HG02943 (cell line): ENCODE measurements around the gene ZSWIM4.

Experiments
- ATAC-seq: cut with Tn5 transposase; IDR thresholded peaks from one replicate; pipeline ENCODE4 v1.9.1; 2021; ENCODE audit warnings: mild to moderate bottlenecking, low read depth, moderate library complexity; ENCODE audit not compliant: unreplicated experiment

Gene ZSWIM4

GRCh38 chr19:13830741-13831536 is 35.7 kb downstream of the ZSWIM4 start:
- no peak for ATAC-seq

DNA sequence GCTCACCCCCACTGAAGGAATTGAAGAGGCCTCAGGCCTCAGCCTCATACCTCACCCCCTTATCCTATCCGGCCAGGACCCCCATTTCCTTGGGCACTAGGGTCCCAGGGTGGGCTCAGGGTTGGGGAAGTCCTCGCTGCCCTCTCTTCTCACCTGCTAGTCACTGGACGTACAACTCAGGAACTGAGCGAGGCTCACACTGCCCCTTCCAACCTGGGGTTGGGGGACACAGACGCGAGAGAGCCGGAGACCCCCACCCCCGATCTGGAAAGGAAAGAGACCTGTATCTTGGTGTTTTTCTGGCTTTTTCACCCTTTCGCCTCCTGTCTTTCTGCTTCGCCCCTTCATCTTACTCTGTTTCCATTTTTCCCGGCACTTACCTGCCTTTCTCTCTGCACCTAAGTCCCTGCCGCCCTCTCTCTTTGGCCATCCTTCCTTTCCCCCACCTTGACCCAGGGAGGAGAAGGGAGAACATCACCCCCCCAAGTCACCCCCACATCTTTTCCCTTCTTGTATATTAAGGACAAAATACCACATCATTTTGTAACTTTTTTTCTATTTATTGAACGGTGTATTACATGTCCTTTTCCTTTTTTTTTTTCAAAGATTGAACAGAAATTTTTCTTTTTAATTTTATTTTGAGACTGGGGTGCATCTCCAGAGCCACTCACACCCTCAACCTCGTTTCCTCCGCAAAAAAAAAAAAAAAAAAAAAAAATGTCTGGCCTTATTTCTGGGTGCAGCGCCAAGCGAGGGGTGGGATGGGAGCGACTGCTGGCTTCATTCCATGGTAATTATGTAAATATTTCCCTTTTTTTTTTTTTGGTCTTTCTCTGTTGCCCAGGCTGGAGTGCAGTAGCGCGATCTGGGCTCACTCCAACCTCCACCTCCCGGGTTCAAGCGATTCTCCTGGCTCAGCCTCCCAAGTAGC is 36.6 kb downstream of the ZSWIM4 start:
- ATAC-seq = no peak

DNA sequence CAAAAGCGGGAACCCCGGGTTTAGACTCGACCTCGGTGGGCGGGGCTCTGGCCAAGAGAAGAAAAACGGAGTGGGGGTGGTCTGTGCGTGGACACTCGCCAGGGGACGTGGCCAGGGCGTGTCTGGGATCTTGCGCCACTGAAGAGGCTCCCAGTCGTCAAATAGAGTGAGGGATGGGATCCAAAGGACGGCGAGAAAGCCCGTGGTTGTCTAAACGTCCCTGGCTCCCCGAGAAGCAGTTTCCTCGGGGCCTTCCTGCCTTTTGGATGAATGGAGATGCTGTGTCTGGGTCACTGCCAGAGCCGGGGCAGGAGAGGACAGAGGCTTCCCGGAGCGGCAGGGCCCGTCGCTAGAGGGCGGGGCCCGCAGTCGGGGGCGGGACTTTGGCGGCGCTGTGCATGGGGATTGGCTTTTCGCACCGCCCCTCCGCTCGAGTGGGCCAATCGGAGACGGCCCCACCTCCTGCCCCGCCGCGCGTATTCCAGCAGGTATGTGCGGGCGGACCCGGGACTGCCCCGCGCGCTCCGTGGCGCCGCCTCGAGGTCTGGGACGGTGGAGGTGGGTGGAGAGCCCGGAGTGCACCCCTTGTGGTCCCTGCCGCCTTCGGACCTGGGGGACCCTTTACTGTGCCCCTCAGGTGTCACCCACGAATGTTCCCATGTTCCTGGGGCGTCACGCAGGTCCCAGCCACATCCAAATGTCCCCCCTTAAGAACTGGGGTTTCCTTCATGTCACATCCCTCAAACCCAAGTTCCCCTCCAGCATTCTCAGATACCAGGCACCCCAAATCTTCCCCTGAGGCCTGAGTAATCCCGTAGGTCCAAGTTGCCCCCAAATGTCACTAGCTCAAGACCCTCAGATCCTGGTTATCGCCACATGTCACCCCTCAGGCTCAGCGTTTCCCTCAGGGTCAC is 38.3 kb downstream of the ZSWIM4 start:
- peak; percentile 55 for ATAC-seq

DNA sequence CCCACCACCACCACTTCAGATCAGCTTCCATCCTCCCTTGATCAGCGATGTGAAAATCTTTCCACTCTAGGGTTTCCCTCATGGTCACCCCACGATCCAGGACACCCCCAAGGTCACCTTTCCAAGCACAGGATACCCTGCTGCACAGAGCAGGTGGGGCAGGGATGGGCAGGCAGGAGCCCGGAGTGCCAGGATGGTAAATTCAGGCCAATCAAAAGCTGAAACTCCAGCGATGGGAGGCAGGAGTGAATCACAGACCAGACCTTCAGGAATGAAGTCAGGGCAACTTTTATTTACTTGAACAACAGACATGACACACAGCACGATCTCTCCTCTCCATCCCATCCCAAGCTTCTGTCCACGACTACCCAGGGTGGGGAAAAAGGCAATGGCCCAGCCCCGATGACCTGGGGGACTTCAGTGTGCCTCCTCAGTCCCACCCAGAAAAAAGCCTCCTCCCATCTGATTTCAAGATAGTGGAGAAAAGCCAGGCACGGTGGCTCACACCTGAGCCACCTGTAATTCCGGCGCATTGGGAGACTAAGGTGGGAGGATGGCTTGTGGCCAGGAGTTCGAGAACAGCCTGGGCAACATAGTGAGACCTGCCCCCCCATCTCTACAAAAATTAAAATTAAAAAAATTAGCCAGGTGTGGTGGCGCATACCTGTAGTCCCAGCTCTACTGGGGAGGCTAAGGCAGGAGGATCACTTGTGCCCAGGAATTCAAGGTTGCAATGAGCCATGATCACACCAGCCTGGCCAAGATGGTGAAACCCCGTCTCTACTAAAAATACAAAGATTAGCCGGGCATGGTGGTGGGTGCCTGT is 39.2 kb downstream of the ZSWIM4 start:
- ATAC-seq = no peak

DNA sequence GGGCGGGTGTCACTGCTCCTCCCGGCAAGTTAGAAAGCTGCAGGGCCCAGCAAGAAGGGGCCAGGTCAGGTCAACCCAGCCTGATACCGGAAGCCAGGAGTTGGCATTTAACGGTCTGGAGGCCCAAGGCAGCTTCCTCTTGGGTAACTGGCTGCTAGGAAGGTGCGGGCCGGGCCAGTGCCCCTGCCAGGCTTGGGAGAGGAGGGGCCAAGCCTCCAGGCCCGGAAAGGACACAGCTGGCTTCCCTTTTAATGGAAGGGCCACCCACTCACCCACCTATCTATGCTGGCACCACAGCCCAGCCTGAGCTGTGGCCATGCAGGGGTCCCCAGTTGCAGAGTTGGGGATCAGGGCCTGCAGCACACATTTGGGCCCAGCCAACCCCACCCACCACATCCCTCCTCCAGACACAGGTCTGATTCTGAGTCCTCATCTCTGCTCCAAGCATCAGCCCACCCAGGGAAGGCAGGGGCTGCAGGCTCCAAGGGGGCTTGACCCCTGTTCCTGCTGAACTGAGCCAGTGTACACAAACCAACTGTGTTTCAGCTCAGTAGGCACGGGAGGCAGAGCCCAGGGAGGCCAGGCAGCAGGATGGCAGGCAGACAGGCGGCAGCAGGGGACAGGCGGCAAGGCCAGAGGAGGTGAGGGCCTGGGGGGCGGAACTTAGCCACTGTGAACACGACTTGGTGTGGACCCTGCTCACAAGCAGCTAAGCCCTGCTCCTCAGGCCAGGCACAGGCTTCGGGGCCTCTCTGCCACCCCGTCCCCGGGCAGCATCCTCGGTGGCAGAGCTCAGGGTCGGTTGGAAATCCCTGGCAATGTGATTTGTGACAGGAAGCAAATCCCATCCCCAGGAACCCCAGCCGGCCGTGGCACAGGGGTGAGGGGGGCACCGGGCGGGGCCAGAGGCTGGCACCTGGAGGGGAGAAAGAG is 40.8 kb downstream of the ZSWIM4 start:
- no peak for ATAC-seq

GRCh38 chr19:13838435-13839129 is 43.3 kb downstream of the ZSWIM4 start:
- ATAC-seq = no peak

DNA sequence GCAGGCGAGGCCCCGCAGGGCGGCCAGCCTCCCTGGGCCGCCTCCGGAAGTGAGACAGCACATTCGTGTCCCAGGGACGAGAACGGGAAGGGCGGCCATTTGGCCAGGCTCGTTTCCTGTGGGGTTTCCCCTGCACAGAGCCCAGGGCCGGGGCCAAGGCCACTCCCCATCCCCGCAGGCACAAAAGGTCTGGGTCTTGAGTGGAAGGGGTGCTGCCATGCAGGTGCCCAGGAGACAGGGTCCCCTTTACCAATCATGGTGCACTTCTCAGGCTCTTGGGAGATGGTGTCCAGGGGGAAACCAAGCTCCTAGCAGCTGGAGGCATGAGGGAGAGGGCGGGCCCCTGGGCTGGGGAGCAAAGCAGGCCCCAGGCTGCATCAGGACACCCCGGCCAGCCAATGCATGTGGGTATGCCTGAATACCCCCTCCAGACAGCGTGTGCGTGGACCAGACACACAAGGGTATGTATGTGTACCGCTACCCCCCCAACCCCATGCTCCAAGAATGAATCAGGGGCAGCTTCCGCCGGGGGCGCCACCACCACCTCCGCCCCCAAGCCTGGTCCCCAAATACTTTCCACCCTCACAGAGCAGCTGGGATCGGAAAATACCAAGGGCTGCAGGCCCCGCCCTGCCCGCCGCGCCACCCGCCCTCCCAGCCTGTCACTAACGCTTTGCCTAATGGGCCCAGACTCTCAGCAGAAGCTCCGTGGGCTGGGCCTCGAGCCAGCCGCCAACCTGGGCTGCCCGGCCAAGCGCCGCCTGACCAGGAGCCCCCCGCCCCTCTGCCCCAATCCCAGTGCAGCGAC is 44.1 kb downstream of the ZSWIM4 start:
- no peak for ATAC-seq

- ATAC-seq = no peak
Observed at GRCh38 chr19:13839938-13840304, 44.7 kb downstream of the ZSWIM4 start.

DNA sequence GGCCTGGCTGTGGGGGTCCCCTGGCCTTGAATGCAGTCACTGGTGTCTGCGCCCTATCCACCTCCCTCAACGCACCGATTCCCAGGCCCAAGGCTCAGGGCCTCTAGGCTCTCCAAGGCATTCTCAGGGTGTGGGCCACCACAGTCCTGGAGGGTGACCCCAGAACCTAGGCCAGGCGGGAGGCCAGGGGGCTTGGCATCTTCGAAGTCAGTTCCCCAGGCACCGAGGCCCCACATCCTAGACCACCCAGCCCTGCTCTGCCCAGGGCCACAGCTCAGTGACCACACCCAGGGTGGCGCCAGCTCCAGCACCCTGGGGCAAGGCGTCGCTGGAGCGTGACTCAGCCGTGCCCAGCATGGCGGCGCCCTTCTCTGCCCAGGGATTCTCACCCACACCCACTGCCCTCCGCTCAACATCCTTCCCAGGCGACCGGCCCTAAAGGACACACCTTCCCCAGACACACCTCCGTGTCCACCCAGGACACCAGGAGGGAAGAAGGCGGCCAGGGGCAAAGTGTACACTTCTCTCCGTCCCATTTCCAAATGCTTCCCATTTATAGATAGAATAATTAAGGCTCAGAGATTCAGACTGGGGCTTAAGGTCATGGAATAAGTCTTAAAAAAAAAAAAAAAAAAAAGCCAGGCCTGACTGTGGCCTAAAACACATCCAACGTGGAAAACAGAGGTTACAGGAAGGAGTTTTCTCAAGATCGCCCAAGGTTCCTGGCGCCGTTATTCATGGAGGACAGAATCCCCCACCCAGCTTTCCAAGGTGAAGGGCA is 45.3 kb downstream of the ZSWIM4 start:
- no peak for ATAC-seq

DNA sequence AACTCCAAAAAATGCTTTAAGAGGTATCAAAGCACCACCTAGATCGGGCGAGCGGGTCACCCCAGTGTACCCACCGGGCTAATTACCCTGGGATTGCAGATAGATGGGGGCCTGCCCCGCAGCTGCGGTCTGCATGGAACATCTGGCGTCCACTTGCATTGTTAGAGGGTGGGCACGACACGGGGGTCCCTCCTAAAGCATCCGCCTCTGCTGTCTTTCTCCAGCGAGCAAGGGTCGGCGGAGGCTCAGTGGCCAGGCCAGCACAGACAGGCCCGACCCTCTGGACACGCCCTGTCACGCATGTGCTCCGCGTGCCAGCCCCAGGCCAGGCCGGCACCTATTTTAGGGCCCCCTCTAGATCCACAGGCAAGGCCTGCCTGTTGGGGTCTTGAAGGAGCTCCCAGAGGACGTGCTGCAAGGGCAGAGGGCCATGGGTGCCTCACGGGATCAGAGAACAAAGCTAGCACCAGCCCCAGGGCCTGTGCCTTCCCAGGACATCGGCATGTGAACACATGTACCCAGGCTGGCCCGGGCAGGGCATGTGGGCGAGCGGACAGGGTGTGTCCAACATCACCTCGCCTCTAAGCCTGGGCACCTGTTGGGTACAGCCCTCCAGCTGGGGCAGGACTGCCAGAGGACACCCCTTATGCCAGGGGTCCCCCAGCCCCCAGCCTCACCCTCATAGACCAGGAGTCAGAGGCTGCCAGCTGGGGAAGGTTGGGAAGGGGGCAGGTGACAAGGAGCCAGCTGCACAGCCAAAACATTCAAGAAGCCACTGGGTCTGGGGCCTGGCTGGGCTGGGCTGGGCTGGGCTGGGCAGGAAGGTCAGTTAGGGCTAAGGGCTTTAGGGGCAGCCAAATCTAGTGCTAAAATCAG is 46.1 kb downstream of the ZSWIM4 start:
- ATAC-seq = no peak

DNA sequence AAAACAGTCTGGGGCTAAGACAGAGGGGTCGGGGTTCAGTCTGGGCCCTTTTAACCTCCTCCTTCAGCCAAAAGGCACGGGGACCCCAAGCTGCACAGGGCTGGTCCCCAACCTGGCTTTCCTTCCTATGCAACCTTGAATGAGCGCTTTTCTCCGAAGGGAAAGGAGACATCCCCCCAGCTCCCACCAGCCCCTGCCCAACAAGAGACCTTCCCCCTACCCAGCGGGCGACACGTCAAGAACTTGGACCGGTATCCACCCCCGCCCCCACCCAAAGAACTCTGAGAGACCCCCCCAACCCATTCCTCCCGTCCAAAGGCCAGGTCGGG is 46.7 kb downstream of the ZSWIM4 start:
- no peak for ATAC-seq

GRCh38 chr19:13842291-13843103 is 47.3 kb downstream of the ZSWIM4 start:
- no peak for ATAC-seq

- ATAC-seq = no peak
Observed at GRCh38 chr19:13843104-13843921, 48.1 kb downstream of the ZSWIM4 start.

DNA sequence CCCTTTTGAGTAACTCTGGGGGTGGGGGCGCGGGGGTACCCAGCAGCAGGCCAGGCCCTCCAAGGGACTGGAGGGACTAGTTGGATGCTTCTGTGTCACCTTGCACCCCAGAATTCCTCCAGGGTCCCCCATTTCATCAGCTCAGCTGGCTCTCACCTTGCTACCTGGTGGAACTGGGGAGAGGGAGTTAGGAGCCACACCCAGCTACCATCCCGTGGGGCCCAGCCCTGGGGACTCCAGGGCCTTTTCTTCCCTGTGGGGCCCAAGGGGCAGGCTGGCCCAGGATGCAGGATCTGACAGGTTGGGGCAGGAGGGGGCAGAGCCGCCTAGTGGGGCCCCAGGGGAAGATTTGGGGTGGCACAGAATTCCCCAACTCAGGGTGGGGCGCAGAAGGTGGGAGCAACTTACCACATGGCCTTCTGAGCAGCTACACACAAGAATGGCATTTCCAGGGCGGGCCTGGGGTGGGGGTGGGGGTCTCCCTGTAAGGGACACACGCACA is 48.9 kb downstream of the ZSWIM4 start:
- no peak for ATAC-seq
